Body of pancreas (tissue), 4 donors: ENCODE results near the gene ENTPD7. TPM values are rescaled to one million over a fixed set of nuclear protein-coding genes. Genes with fewer than 3 reads are reported as not detected.
A peak's percentile ranks its signal among the peaks of the same experiment; 100 is the strongest.
"Not testable (repeated sequence)": the region's sequence is repeated elsewhere in the genome, so short reads cannot be mapped to it uniquely, and the experiment has no call there.

Source experiments
- ATAC-seq: fragments of 150-250 bp; one replicate; pipeline ENCODE4 v1.9.1; 2016
- DNase-seq, 4 donors: peaks; one replicate each; pipeline ENCODE4 v3.0.0-alpha.2; 2019
- H3K27ac ChIP-seq, 4 donors: fragments of 200-600 bp; sonication (generic); 1 replicate in 3 of 4; 2 replicates in 1 of 4; pipeline versions ENCODE4 v1.5.1 to v1.6.1; 2016 to 2019; ENCODE audit warnings: mild to moderate bottlenecking in 1 of 4, mixed read lengths in 1 of 4, moderate library complexity in 1 of 4
- H3K27me3 ChIP-seq, 2 donors: fragments of 200-600 bp; sonication (generic); one replicate each; pipeline ENCODE4 v1.6.0; 2016; ENCODE audit warnings: mild to moderate bottlenecking in 1 of 2
- H3K36me3 ChIP-seq, 2 donors: fragments of 200-600 bp; sonication (generic); replicated peaks in 1 of 2; 2 replicates each; pipeline ENCODE4 v1.5.1; 2016; ENCODE audit warnings: low read depth in 2 of 2; ENCODE audit not compliant: insufficient read depth in 1 of 2
- H3K4me1 ChIP-seq: fragments of 200-600 bp; sonication (generic); one replicate; pipeline ENCODE4 v1.6.0; 2016
- H3K4me3 ChIP-seq, 2 donors: fragments of 200-600 bp; sonication (generic); 1 replicate in 1 of 2; 2 replicates in 1 of 2; pipeline ENCODE4 v1.5.1; 2016 to 2019
- H3K9me3 ChIP-seq, 3 donors: fragments of 200-600 bp; sonication (generic); 1 replicate in 2 of 3; 2 replicates in 1 of 3; pipeline ENCODE4 v1.5.1; 2016
- POLR2A ChIP-seq, 3 donors: fragments of 450-650 bp; IDR thresholded peaks; one replicate each; pipeline ENCODE4 v1.6.1; 2016; ENCODE audit warnings: antibody characterized with exemption in 3 of 3, mild to moderate bottlenecking in 2 of 3
- WGBS, 2 donors: methylation state at CpG; one replicate each; pipeline ENCODE4 v1.1.5; 2017; 5-methylcytosine and 5-hydroxymethylcytosine counted together
- intact Hi-C: fragments of 100-400 bp; cut with DNase I; formaldehyde crosslinking; loops from one replicate; pipeline ENCODE4 v1.15.1; 2023
- total RNA-seq, 2 donors: library from RNA; depleted of rRNA; stranded (reverse); fragments of >200 nt; gene quantifications; one replicate each; pipeline ENCODE4 v1.1.0, GENCODE V29; 2016
- TF ChIP-seq, protein P1 (sequence below), 7 experiments: fragments of 450-650 bp in 4 of 7; fragments of 200-600 bp in 3 of 7; sonication (generic) in 3 of 7; IDR thresholded peaks; one replicate each; pipeline ENCODE4 v1.5.1; 2016 to 2019; ENCODE audit warnings: antibody characterized with exemption in 7 of 7

The ENTPD7 gene
- total RNA-seq, 2 donors from 2014 or later: 9.3 to 17.1 TPM

DNA sequence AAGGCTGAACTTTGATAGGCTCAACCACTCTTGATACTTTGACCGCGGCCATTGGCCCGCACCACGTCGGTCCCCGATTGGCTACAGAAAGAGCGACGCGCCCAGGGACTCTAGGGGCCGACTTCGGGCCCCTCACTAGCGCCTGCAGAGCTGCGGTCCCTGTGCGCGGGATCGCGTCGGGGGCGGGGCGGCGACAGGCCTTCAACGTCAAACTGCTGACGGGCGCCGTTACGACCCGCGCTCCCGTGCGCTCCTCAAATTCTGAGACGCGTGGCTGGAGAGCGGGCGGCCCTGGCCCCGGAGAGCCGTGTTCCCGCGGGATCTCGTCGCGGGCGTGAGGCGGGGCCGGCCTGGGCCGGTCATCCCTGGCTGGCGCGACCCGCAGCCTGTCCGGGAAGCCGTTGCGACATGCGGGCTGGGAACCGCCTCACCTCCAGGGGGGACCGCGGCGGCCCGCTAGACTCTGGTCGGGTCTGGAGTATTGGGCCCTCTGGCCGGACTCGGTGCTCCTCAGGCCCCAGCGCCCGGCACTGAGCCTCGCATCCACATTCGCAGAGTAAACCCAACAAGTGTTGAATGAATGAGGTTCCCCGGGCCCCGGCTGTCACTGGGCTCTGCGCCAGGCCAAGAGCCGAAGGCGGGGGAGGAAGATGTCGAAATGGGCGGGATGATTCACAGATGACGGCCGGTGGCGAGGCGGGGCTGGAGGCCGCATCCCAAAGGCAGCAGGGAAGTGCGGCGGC, 38.4 kb upstream of the ENTPD7 start:
- H3K27ac ChIP-seq: peak overlapping the region; percentile 88 to 99 (median 97)
- no peaks in the 10 kb centered on the region for H3K27me3 ChIP-seq
- WGBS, 2 donors: 0% methylated on average over 1 to 45 of the region's 78 CpGs
- ATAC-seq (peak; percentile 75), DNase-seq (peak; percentile 89 to 93 (median 90))
- H3K9me3 ChIP-seq: no peaks in the 10 kb centered on the region
- H3K36me3 ChIP-seq: no peaks in the 10 kb centered on the region
- TF ChIP-seq POLR2A (IDR thresholded peaks at IDR 0.05): peak in 2 of 3 donors; percentile 88 to 90
- TF ChIP-seq, protein P1, sequence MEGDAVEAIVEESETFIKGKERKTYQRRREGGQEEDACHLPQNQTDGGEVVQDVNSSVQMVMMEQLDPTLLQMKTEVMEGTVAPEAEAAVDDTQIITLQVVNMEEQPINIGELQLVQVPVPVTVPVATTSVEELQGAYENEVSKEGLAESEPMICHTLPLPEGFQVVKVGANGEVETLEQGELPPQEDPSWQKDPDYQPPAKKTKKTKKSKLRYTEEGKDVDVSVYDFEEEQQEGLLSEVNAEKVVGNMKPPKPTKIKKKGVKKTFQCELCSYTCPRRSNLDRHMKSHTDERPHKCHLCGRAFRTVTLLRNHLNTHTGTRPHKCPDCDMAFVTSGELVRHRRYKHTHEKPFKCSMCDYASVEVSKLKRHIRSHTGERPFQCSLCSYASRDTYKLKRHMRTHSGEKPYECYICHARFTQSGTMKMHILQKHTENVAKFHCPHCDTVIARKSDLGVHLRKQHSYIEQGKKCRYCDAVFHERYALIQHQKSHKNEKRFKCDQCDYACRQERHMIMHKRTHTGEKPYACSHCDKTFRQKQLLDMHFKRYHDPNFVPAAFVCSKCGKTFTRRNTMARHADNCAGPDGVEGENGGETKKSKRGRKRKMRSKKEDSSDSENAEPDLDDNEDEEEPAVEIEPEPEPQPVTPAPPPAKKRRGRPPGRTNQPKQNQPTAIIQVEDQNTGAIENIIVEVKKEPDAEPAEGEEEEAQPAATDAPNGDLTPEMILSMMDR (IDR thresholded peaks at IDR 0.05): peak in 4 of 7 experiments; percentile 23 to 42 (median 31)
- H3K4me1 ChIP-seq: peaks cover 34% of the 10 kb centered on the region
- peak overlapping the region; percentile 24 to 52 for H3K4me3 ChIP-seq
- intact Hi-C loops: no loop called here

GRCh38 chr10:99621454-99622251, 37.7 kb upstream of the ENTPD7 start:
- TF ChIP-seq POLR2A (IDR thresholded peaks at IDR 0.05): peak in 1 of 3 donors; percentile 49
- TF ChIP-seq, protein P1 (IDR thresholded peaks at IDR 0.05): no peak
- intact Hi-C loops: no loop called here
- H3K27me3 ChIP-seq: no peaks in the 10 kb centered on the region

GRCh38 chr10:99623919-99624318, 35.4 kb upstream of the ENTPD7 start:
- TF ChIP-seq POLR2A (IDR thresholded peaks at IDR 0.05): no peak
- TF ChIP-seq, protein P1 (IDR thresholded peaks at IDR 0.05): no peak
- peaks cover 6% of the 10 kb centered on the region for H3K4me1 ChIP-seq
- ATAC-seq (no peak), DNase-seq (no peak)
- intact Hi-C loops: no loop called here
- no peaks in the 10 kb centered on the region for H3K9me3 ChIP-seq
- H3K27ac ChIP-seq: no peak overlapping the region
- H3K27me3 ChIP-seq: no peaks in the 10 kb centered on the region
- H3K4me3 ChIP-seq: no peak overlapping the region
- no peaks in the 10 kb centered on the region for H3K36me3 ChIP-seq

More at GRCh38 chr10:99621454-99622251, 37.7 kb upstream of the ENTPD7 start:
- DNase-seq (no peak), ATAC-seq (no peak)
- WGBS, 2 donors: 14% methylated on average over 25 to 31 of the region's 31 CpGs
- Histone ChIP-seq H3K9me3 (no peaks in the 10 kb centered on the region), H3K27ac (peak overlapping the region; percentile 88 to 99 (median 97)), H3K4me3 (peak overlapping the region; percentile 24 to 52), H3K36me3 (no peaks in the 10 kb centered on the region), H3K4me1 (peaks cover 28% of the 10 kb centered on the region)

DNA sequence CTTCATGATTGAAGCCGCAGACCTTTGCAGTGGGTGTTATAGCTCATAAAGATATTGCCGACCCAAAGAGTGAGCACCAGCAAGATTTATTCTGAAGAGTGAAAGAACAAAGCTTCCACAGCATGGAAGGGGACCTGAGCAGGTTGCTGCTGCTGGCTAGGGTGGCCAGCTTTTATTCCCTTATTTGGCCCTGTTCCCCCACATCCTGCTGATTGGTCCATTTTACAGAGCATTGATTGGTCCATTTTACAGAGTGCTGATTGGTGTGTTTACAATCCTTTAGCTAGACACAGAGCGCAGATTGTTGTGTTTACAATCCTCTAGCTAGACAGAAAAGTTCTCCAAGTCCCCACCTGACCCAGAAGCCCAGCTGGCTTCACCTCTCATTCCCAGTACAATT, 34.2 kb upstream of the ENTPD7 start:
- ATAC-seq, intact Hi-C loops, H3K27ac ChIP-seq, H3K36me3 ChIP-seq, DNase-seq, H3K4me3 ChIP-seq, H3K27me3 ChIP-seq, H3K9me3 ChIP-seq, H3K4me1 ChIP-seq: not testable (repeated sequence)
- 0 to 64% methylated on average over 1 to 3 of the region's 3 CpGs for WGBS, 2 donors

- Histone ChIP-seq H3K9me3 (no peaks in the 10 kb centered on the region), H3K27me3 (no peaks in the 10 kb centered on the region), H3K4me3 (no peak overlapping the region), H3K4me1 (no peaks in the 10 kb centered on the region), H3K36me3 (no peaks in the 10 kb centered on the region), H3K27ac (no peak overlapping the region)
- no peak for ATAC-seq
- intact Hi-C loops: no loop called here
- WGBS, 2 donors: 53 to 69% methylated on average over 1 of the region's 1 CpG
- DNase-seq: no peak
- TF ChIP-seq, protein P1 (IDR thresholded peaks at IDR 0.05): no peak
- TF ChIP-seq POLR2A (IDR thresholded peaks at IDR 0.05): no peak
These were observed 30.2 kb upstream of the ENTPD7 start for GRCh38 chr10:99628923-99629624.
